H1 (cell line): ENCODE results near the gene CEP44. TPM values are rescaled to one million over a fixed set of nuclear protein-coding genes. Genes with fewer than 3 reads are reported as not detected.
"Not testable (repeated sequence)": the region's sequence is repeated elsewhere in the genome, so short reads cannot be mapped to it uniquely, and the experiment has no call there.

Experiments used
- CTCF ChIA-PET: fragments of 300-600 bp; sonication (Branson Sonifier 250); formaldehyde crosslinking; loops from one replicate; lab custom pipeline; 2021; ENCODE audit not compliant: partially characterized antibody; lab: Charles Lee
- POLR2A ChIA-PET: fragments of 300-600 bp; sonication (Branson Sonifier 250); formaldehyde crosslinking; loops from one replicate; lab custom pipeline; 2021; ENCODE audit warnings: inconsistent platforms; ENCODE audit not compliant: partially characterized antibody; lab: Charles Lee
- DNase-seq, 2 experiments: peaks; one replicate each; pipeline versions ENCODE4 v3.0.0 to v3.0.0-alpha.2; 2010 to 2022; ENCODE audit warnings: low spot score in 2 of 2, low read depth in 1 of 2, mixed read lengths in 1 of 2
- FAIRE-seq: peaks from 2 replicates; lab custom pipeline; 2011; peaks lifted over from hg19 to GRCh38; lab: Jason Lieb, UNC
- H2AFZ ChIP-seq: 2 replicates; pipeline ENCODE4 v1.8.1; 2012; ENCODE audit warnings: low read length, inconsistent platforms
- H2AK5ac ChIP-seq: 2 replicates; pipeline ENCODE4 v1.6.1; 2013; ENCODE audit warnings: low read depth, low read length
- H2BK120ac ChIP-seq: replicated peaks from 2 replicates; pipeline ENCODE3; 2013; ENCODE audit warnings: low read depth, low read length, inconsistent platforms
- H2BK12ac ChIP-seq: 2 replicates; pipeline ENCODE4 v1.6.1; 2013; ENCODE audit warnings: low read depth, low read length
- H2BK15ac ChIP-seq: 2 replicates; pipeline ENCODE4 v1.6.1; 2013; ENCODE audit warnings: low read length
- H2BK20ac ChIP-seq: 2 replicates; pipeline ENCODE4 v1.6.1; 2013; ENCODE audit warnings: low read length
- H2BK5ac ChIP-seq: 2 replicates; pipeline ENCODE4 v1.6.1; 2013; ENCODE audit warnings: low read depth, low read length
- H3K14ac ChIP-seq: 2 replicates; pipeline ENCODE4 v1.6.1; 2013; ENCODE audit warnings: inconsistent platforms; ENCODE audit not compliant: insufficient read length
- H3K18ac ChIP-seq: 2 replicates; pipeline ENCODE4 v1.6.1; 2013; ENCODE audit warnings: low read length; ENCODE audit errors: extremely low read depth
- H3K23ac ChIP-seq: 2 replicates; pipeline ENCODE4 v1.6.1; 2013; ENCODE audit warnings: inconsistent platforms; ENCODE audit not compliant: insufficient read length
- H3K23me2 ChIP-seq: 2 replicates; pipeline ENCODE4 v1.6.1; 2013; ENCODE audit warnings: low read depth, low read length
- H3K27ac ChIP-seq: 2 replicates; pipeline ENCODE4 v1.6.1; 2011; ENCODE audit warnings: low read depth, low read length, inconsistent platforms
- H3K27me3 ChIP-seq, 4 experiments: replicated peaks in 1 of 4; 1 replicate in 1 of 4; 2 replicates in 3 of 4; pipeline versions ENCODE4 v1.6.1 to v1.8.1; 2011 to 2013; ENCODE audit warnings: low read length in 3 of 4, mild to moderate bottlenecking in 3 of 4, inconsistent platforms in 2 of 4, mixed read lengths in 2 of 4, moderate library complexity in 1 of 4; ENCODE audit not compliant: control insufficient read depth in 3 of 4, insufficient read depth in 3 of 4; ENCODE audit errors: extremely low read depth in 1 of 4
- H3K36me3 ChIP-seq, 4 experiments: 2 replicates each; pipeline versions ENCODE4 v1.6.1 to v1.8.1; 2011 to 2013; ENCODE audit warnings: mild to moderate bottlenecking in 4 of 4, low read length in 3 of 4, moderate library complexity in 2 of 4, control low read depth in 1 of 4, inconsistent platforms in 1 of 4; ENCODE audit not compliant: insufficient read depth in 4 of 4, control insufficient read depth in 2 of 4
- H3K4ac ChIP-seq: replicated peaks from 2 replicates; pipeline ENCODE3; 2013; ENCODE audit warnings: low read length, low read depth, mixed read lengths, inconsistent platforms; ENCODE audit not compliant: insufficient read length
- H3K4me1 ChIP-seq, 4 experiments: replicated peaks in 1 of 4; 1 replicate in 1 of 4; 2 replicates in 3 of 4; pipeline versions ENCODE4 v1.6.1 to v1.8.1; 2011 to 2013; ENCODE audit warnings: low read length in 3 of 4, inconsistent platforms in 2 of 4, mixed read lengths in 1 of 4; ENCODE audit not compliant: insufficient read depth in 4 of 4, control insufficient read depth in 3 of 4
- H3K4me2 ChIP-seq, 2 experiments: 2 replicates each; pipeline versions ENCODE4 v1.6.1 to v1.8.1; 2011 to 2013; ENCODE audit warnings: low read depth in 2 of 2, low read length in 2 of 2, control low read depth in 1 of 2, inconsistent platforms in 1 of 2, mild to moderate bottlenecking in 1 of 2; ENCODE audit not compliant: insufficient read depth in 1 of 2
- H3K4me3 ChIP-seq, 4 experiments: fragments of 200-600, 300-600 bp in 1 of 4; sonication (generic), shearing (Covaris generic), sonication (Bioruptor Twin) in 1 of 4; 2 replicates each; pipeline versions ENCODE4 v1.5.1 to v1.8.1; 2011 to 2016; ENCODE audit warnings: low read length in 4 of 4, low read depth in 3 of 4, control low read depth in 2 of 4, inconsistent platforms in 2 of 4, mild to moderate bottlenecking in 2 of 4, mixed read lengths in 1 of 4, moderate library complexity in 1 of 4; ENCODE audit not compliant: insufficient read depth in 2 of 4; ENCODE audit errors: extremely low read depth in 1 of 4
- H3K56ac ChIP-seq: replicated peaks from 2 replicates; pipeline ENCODE3; 2013; ENCODE audit warnings: low read depth, mild to moderate bottlenecking, mixed read lengths, low read length, inconsistent platforms; ENCODE audit not compliant: insufficient read length
- H3K79me1 ChIP-seq: 2 replicates; pipeline ENCODE4 v1.6.1; 2013; ENCODE audit warnings: low read depth, low read length, control low read depth
- H3K79me2 ChIP-seq, 2 experiments: 2 replicates each; pipeline versions ENCODE4 v1.6.1 to v1.8.1; 2012 to 2013; ENCODE audit warnings: low read length in 2 of 2, mild to moderate bottlenecking in 2 of 2, inconsistent platforms in 1 of 2; ENCODE audit not compliant: insufficient read depth in 2 of 2, control insufficient read depth in 1 of 2
- H3K9ac ChIP-seq, 4 experiments: replicated peaks in 1 of 4; 1 replicate in 1 of 4; 2 replicates in 3 of 4; pipeline versions ENCODE4 v1.6.1 to v1.8.1; 2011 to 2013; ENCODE audit warnings: low read depth in 3 of 4, low read length in 3 of 4, control low read depth in 2 of 4, mild to moderate bottlenecking in 2 of 4, moderate library complexity in 2 of 4, inconsistent platforms in 1 of 4; ENCODE audit errors: extremely low read depth in 1 of 4
- H3K9me3 ChIP-seq, 2 experiments: 2 replicates each; pipeline versions ENCODE4 v1.6.1 to v1.8.1; 2012 to 2013; ENCODE audit warnings: mild to moderate bottlenecking in 2 of 2, moderate library complexity in 2 of 2, control low read depth in 1 of 2, inconsistent platforms in 1 of 2, low read depth in 1 of 2, low read length in 1 of 2, mixed read lengths in 1 of 2; ENCODE audit not compliant: insufficient read depth in 2 of 2
- H4K20me1 ChIP-seq, 2 experiments: replicated peaks in 1 of 2; 2 replicates each; pipeline versions ENCODE3 to v1.8.1; 2011 to 2013; ENCODE audit warnings: inconsistent platforms in 2 of 2, low read length in 2 of 2, mild to moderate bottlenecking in 1 of 2; ENCODE audit not compliant: insufficient read depth in 2 of 2, control insufficient read depth in 1 of 2
- H4K5ac ChIP-seq: 2 replicates; pipeline ENCODE4 v1.6.1; 2013; ENCODE audit warnings: low read length, low read depth, mixed read lengths, inconsistent platforms; ENCODE audit not compliant: insufficient read length
- H4K8ac ChIP-seq: 2 replicates; pipeline ENCODE4 v1.8.0; 2013; ENCODE audit warnings: mild to moderate bottlenecking, moderate library complexity, low read length, inconsistent platforms; ENCODE audit not compliant: insufficient read depth; ENCODE audit errors: extremely low read depth
- H4K91ac ChIP-seq: replicated peaks from 2 replicates; pipeline ENCODE3; 2013; ENCODE audit warnings: low read length, mixed read lengths, inconsistent platforms; ENCODE audit not compliant: insufficient read length
- WGBS, 2 experiments: shearing (Covaris generic) in 1 of 2; methylation state at CpG; one replicate each; pipeline versions ENCODE4 v1.1.6 to v1.1.7; 2013 to 2015; ENCODE audit warnings: low lambda C conversion rate in 2 of 2, mixed read lengths in 2 of 2, inconsistent platforms in 1 of 2, low coverage in 1 of 2, missing lambda C conversion rate in 1 of 2; ENCODE audit not compliant: insufficient replicate concordance in 2 of 2, insufficient coverage in 1 of 2, insufficient read length in 1 of 2; ENCODE audit errors: extremely low coverage in 1 of 2, missing lambda C conversion rate in 1 of 2; 5-methylcytosine and 5-hydroxymethylcytosine counted together
- polyA plus RNA-seq, 7 experiments: library from polyadenylated mRNA; depleted of rRNA in 3 of 7; stranded (reverse) in 5 of 7; unstranded in 2 of 7; fragments of >200 nt in 5 of 7; fragments of 200-250 nt in 2 of 7; gene quantifications; 1 replicate in 5 of 7; 2 replicates in 1 of 7; 4 replicates in 1 of 7; pipeline versions ENCODE4 v1.2.1 to v1.2.3, GENCODE V29; 2011 to 2013; ENCODE audit warnings: missing spikeins in 2 of 7, mixed read lengths in 2 of 7
- total RNA-seq: library from RNA; stranded (reverse); fragmentation: NEBNext Ultra II Directional; extraction: Animal tissue kit (Norgen Biotek cat#: 25700); gene quantifications from 2 replicates; pipeline ENCODE4 v1.2.1, GENCODE V29; 2021

Gene CEP44
- total and polyA plus RNA-seq, 2 of the 8 experiments (the other 6 are each of a cell fraction or from before 2014, with no cell fraction given): 3.4 to 17.1 TPM

DNA sequence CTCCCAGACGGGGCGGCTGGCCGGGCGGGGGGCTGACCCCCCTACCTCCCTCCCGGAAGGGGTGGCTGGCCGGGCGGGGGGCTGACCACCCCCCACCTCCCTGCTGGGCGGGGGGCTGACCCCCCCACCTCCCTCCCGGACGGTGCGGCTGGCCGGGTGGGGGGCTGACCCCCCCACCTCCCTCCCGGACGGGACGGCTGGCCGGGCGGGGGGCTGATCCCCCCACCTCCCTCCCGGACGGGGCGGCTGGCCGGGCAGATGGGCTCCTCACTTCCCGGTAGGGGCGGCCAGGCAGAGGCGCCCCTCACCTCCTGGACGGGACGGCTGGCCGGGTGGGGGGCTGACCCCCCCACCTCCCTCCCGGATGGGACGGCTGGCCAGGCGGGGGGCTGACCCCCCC, 10.9 kb downstream of the CEP44 start:
- H2BK20ac ChIP-seq, H3K9me3 ChIP-seq, H2BK15ac ChIP-seq, H3K36me3 ChIP-seq, H2AFZ ChIP-seq, H3K4me3 ChIP-seq, H2BK12ac ChIP-seq, H3K79me1 ChIP-seq, H3K14ac ChIP-seq, FAIRE-seq, H2BK120ac ChIP-seq, CTCF ChIA-PET, H2AK5ac ChIP-seq, H3K4me2 ChIP-seq, H3K23ac ChIP-seq, H4K91ac ChIP-seq, H3K23me2 ChIP-seq, POLR2A ChIA-PET, H2BK5ac ChIP-seq, H4K20me1 ChIP-seq, H3K27ac ChIP-seq, H3K4me1 ChIP-seq, H4K8ac ChIP-seq, H3K4ac ChIP-seq, H3K9ac ChIP-seq, H3K18ac ChIP-seq, H4K5ac ChIP-seq, H3K27me3 ChIP-seq, DNase-seq, H3K56ac ChIP-seq: not testable (repeated sequence)
- peaks cover 0 to 38% of the 10 kb centered on the region in 2 experiments; a peak in 3 of 4 replicates for H3K79me2 ChIP-seq
- no CpG with 5 or more reads among the region's 30 CpGs for WGBS, 2 experiments

DNA sequence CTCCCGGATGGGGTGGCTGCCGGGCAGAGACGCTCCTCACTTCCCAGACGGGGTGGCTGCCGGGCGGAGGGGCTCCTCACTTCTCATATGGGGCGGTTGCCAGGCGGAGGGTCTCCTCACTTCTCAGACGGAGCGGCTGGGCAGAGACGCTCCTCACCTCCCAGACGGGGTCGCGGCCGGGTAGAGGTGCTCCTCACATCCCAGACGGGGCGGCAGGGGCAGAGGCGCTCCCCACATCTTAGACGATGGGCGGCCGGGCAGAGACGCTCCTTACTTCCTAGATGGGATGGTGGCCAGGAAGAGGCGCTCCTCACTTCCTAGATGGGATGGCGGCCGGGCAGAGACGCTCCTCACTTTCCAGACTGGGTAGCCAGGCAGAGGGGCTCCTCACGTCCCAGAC, 11.4 kb downstream of the CEP44 start:
- H3K23me2 ChIP-seq, H3K18ac ChIP-seq, H3K27ac ChIP-seq, CTCF ChIA-PET, H3K36me3 ChIP-seq, H2BK12ac ChIP-seq, FAIRE-seq, H3K56ac ChIP-seq, H3K23ac ChIP-seq, H3K4me2 ChIP-seq, H4K20me1 ChIP-seq, H4K91ac ChIP-seq, H2AFZ ChIP-seq, H4K8ac ChIP-seq, H3K4me3 ChIP-seq, H2BK20ac ChIP-seq, H3K9me3 ChIP-seq, H2BK15ac ChIP-seq, DNase-seq, H2BK120ac ChIP-seq, H2BK5ac ChIP-seq, H3K27me3 ChIP-seq, H3K9ac ChIP-seq, H3K4ac ChIP-seq, H3K4me1 ChIP-seq, H3K14ac ChIP-seq, POLR2A ChIA-PET, H2AK5ac ChIP-seq, H4K5ac ChIP-seq, H3K79me1 ChIP-seq: not testable (repeated sequence)
- no CpG with 5 or more reads among the region's 27 CpGs for WGBS, 2 experiments
- peaks cover 0 to 38% of the 10 kb centered on the region in 2 experiments; a peak in 3 of 4 replicates for H3K79me2 ChIP-seq
